Pancreas (tissue), 10 donors: Measurements from ENCODE around the gene SCTR. TPM values are rescaled to one million over a fixed set of nuclear protein-coding genes. Genes with fewer than 3 reads are reported as not detected.

Source experiments
- ATAC-seq, 4 donors: fragments of 200-7000 bp; cut with Tn5 transposase; one replicate each; pipeline versions ENCODE4 v1.8.0 to v1.9.1; 2020; ENCODE audit warnings: mild to moderate bottlenecking in 4 of 4, moderate library complexity in 4 of 4
- DNase-seq, 6 donors: peaks; one replicate each; pipeline ENCODE4 v3.0.0-alpha.2; 2020
- FAIRE-seq: peaks from 2 replicates; lab custom pipeline; 2012; peaks lifted over from hg19 to GRCh38; lab: Jason Lieb, UNC
- H3K27ac ChIP-seq, 4 donors: fragments of 200-600 bp; sonication (generic); 1 replicate in 3 of 4; 2 replicates in 1 of 4; pipeline versions ENCODE4 v1.5.0 to v1.8.0; 2020
- H3K27me3 ChIP-seq, 4 donors: fragments of 200-600 bp; one replicate each; pipeline ENCODE4 v1.8.0; 2021
- H3K36me3 ChIP-seq, 3 donors: fragments of 200-600 bp; sonication (generic) in 1 of 3; one replicate each; pipeline versions ENCODE4 v1.5.0 to v1.8.0; 2020 to 2021
- H3K4me1 ChIP-seq, 3 donors: fragments of 200-600 bp; one replicate each; pipeline ENCODE4 v1.8.0; 2021
- H3K4me3 ChIP-seq, 4 donors: fragments of 200-600 bp; sonication (generic) in 2 of 4; one replicate each; pipeline versions ENCODE4 v1.5.0 to v1.8.0; 2020 to 2021
- H3K9me3 ChIP-seq, 4 donors: fragments of 200-600 bp; one replicate each; pipeline ENCODE4 v1.8.0; 2021
- WGBS, 2 donors: extraction: QIAGEN DNeasy Blood & Tissue Kit; methylation state at CpG; one replicate each; pipeline ENCODE4 v1.1.7; 2013; 5-methylcytosine and 5-hydroxymethylcytosine counted together
- intact Hi-C, 3 donors: fragments of 100-400 bp; cut with DNase I; formaldehyde crosslinking; loops; one replicate each; pipeline versions ENCODE4 v1.11.1 to v1.14.2; 2022
- polyA plus RNA-seq, 2 donors: library from polyadenylated mRNA; stranded (reverse); fragments of 200-250 nt; gene quantifications; one replicate each; pipeline ENCODE4 v1.2.3, GENCODE V29; 2013
- total RNA-seq, 6 donors: library from RNA; stranded (reverse); fragmentation: NEBNext Ultra II Directional in 4 of 6; extraction: Animal tissue kit (Norgen Biotek cat#: 25700) in 4 of 6; gene quantifications; one replicate each; pipeline versions ENCODE4 v1.2.1 to v1.2.4, GENCODE V29; 2021 to 2023
- TF ChIP-seq, protein P1 (sequence below), 4 donors: fragments of 200-600 bp; sonication (generic) in 3 of 4; IDR thresholded peaks; one replicate each; pipeline versions ENCODE4 v1.5.0 to v1.8.0; 2021; ENCODE audit warnings: antibody characterized with exemption in 4 of 4
- donor health status: healthy with polysubstance abuse.
- donor health status: DM: no; HTN: no; CAD: no; lungs with moderate emphysema.
- donor health status: DM: no; HTN: no; CAD: no.
- donor health status: control.
- donor health status: control.
- donor health status: Bipolar disorder and iron deficiency.
- donor health status: DM: yes; HTN: yes; CAD: no.
- donor health status: DM: no; HTN: no; CAD: no.
- donor health status: DM: no; HTN: no; CAD: no.
- donor health status: DM: yes; HTN: yes; CAD: no.

The SCTR gene
- total and polyA plus RNA-seq, 8 donors = 31.9 to 1,263 (median 84.7) TPM

- intact Hi-C loops = no loop called here
- no peak for DNase-seq
- Histone ChIP-seq H3K9me3 (no peaks in the 10 kb centered on the region), H3K27ac (no peak overlapping the region), H3K4me1 (peaks cover 4 to 14% (median 12%) of the 10 kb centered on the region in 3 donors), H3K36me3 (no peaks in the 10 kb centered on the region), H3K27me3 (no peaks in the 10 kb centered on the region), H3K4me3 (no peak overlapping the region)
- no peak for ATAC-seq
- TF ChIP-seq, protein P1, sequence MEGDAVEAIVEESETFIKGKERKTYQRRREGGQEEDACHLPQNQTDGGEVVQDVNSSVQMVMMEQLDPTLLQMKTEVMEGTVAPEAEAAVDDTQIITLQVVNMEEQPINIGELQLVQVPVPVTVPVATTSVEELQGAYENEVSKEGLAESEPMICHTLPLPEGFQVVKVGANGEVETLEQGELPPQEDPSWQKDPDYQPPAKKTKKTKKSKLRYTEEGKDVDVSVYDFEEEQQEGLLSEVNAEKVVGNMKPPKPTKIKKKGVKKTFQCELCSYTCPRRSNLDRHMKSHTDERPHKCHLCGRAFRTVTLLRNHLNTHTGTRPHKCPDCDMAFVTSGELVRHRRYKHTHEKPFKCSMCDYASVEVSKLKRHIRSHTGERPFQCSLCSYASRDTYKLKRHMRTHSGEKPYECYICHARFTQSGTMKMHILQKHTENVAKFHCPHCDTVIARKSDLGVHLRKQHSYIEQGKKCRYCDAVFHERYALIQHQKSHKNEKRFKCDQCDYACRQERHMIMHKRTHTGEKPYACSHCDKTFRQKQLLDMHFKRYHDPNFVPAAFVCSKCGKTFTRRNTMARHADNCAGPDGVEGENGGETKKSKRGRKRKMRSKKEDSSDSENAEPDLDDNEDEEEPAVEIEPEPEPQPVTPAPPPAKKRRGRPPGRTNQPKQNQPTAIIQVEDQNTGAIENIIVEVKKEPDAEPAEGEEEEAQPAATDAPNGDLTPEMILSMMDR (IDR thresholded peaks at IDR 0.05) = no peak
- no peak for FAIRE-seq
- 86 to 95% methylated on average over 3 of the region's 3 CpGs for WGBS, 2 donors
Measured at GRCh38 chr2:119393971-119394748, 130.1 kb downstream of the SCTR start.

Other genes starting within 250 kb of the SCTR start
- gene C2orf76, start 157.6 kb downstream of the SCTR start, total RNA-seq = 1 to 10 TPM; 3.8 to 6.1 (median 5.1) TPM
- 10 to 100 TPM; 11.5 to 12.0 TPM for gene C2orf76, start 157.6 kb downstream of the SCTR start, polyA plus RNA-seq
- 10 to 100 TPM; 20.6 to 58.8 (median 27.5) TPM for gene DBI, start 157.5 kb downstream of the SCTR start, total RNA-seq
- 100 to 1,000 TPM; 126 to 200 TPM for gene DBI, start 157.5 kb downstream of the SCTR start, polyA plus RNA-seq
- 10 to 100 TPM in 4 of 6 donors, 1 to 10 TPM in 2; 5.2 to 11.2 (median 10.2) TPM for gene TMEM37, start 92.6 kb downstream of the SCTR start, total RNA-seq
- gene TMEM37, start 92.6 kb downstream of the SCTR start, polyA plus RNA-seq = 10 to 100 TPM; 10.3 to 25.3 TPM
- gene CFAP221, start 20.0 kb upstream of the SCTR start, total RNA-seq = 10 to 100 TPM; 10.1 to 24.3 (median 14.1) TPM
- 10 to 100 TPM; 13.6 to 25.3 TPM for gene CFAP221, start 20.0 kb upstream of the SCTR start, polyA plus RNA-seq
- 1 to 10 TPM; 3.0 to 5.9 (median 3.7) TPM for gene TMEM177, start 154.7 kb upstream of the SCTR start, total RNA-seq
- 1 to 10 TPM; 5.4 to 7.9 TPM for gene TMEM177, start 154.7 kb upstream of the SCTR start, polyA plus RNA-seq
- 10 to 100 TPM; 11.7 to 18.7 (median 14.1) TPM for gene PTPN4, start 235.4 kb upstream of the SCTR start, total RNA-seq
- 1 to 10 TPM; 4.4 to 5.4 TPM for gene PTPN4, start 235.4 kb upstream of the SCTR start, polyA plus RNA-seq